Hepatocyte (in vitro differentiated cells): ENCODE results near the gene CNTN4. TPM values are rescaled to one million over a fixed set of nuclear protein-coding genes. Genes with fewer than 3 reads are reported as not detected.

Source experiments
- DNase-seq: peaks from one replicate; pipeline ENCODE4 v3.0.0-alpha.2; 2016; ENCODE audit warnings: low spot score
- H2AFZ ChIP-seq: fragments of 200-600 bp; sonication (generic); 2 replicates; pipeline ENCODE4 v1.6.0; 2016; ENCODE audit warnings: antibody characterized with exemption, mild to moderate bottlenecking
- H3K27ac ChIP-seq: fragments of 200-600 bp; sonication (generic); 2 replicates; pipeline ENCODE4 v1.5.1; 2016; ENCODE audit warnings: mild to moderate bottlenecking
- H3K27me3 ChIP-seq: fragments of 200-600 bp; sonication (generic); 2 replicates; pipeline ENCODE4 v1.6.1; 2016
- H3K36me3 ChIP-seq: fragments of 200-600 bp; sonication (generic); replicated peaks from 2 replicates; pipeline ENCODE4 v1.5.1; 2016; ENCODE audit warnings: low read depth; ENCODE audit not compliant: insufficient read depth
- H3K4me1 ChIP-seq: fragments of 200-600 bp; sonication (generic); 2 replicates; pipeline ENCODE4 v1.5.1; 2016; ENCODE audit warnings: mild to moderate bottlenecking, moderate library complexity; ENCODE audit not compliant: insufficient read depth
- H3K4me2 ChIP-seq: fragments of 200-600 bp; sonication (generic); 2 replicates; pipeline ENCODE4 v1.6.0; 2016
- H3K4me3 ChIP-seq: fragments of 200-600 bp; sonication (generic); 2 replicates; pipeline ENCODE4 v1.5.1; 2016; ENCODE audit warnings: mild to moderate bottlenecking
- H3K79me2 ChIP-seq: fragments of 200-600 bp; sonication (generic); 2 replicates; pipeline ENCODE4 v1.6.0; 2017; ENCODE audit warnings: mild to moderate bottlenecking
- H3K9me2 ChIP-seq: fragments of 200-600 bp; sonication (generic); replicated peaks from 2 replicates; pipeline ENCODE4 v1.6.0; 2017; ENCODE audit warnings: mild to moderate bottlenecking; ENCODE audit not compliant: insufficient read depth
- H3K9me3 ChIP-seq: fragments of 200-600 bp; sonication (generic); 2 replicates; pipeline ENCODE4 v1.5.1; 2016; ENCODE audit warnings: low read depth, mild to moderate bottlenecking
- H4K20me1 ChIP-seq: fragments of 200-600 bp; sonication (generic); 2 replicates; pipeline ENCODE4 v1.6.0; 2016; ENCODE audit warnings: mild to moderate bottlenecking; ENCODE audit not compliant: insufficient read depth, poor library complexity, severe bottlenecking
- CTCF ChIP-seq: fragments of 200-600 bp; sonication (generic); IDR thresholded peaks from 2 replicates; pipeline ENCODE4 v1.5.1; 2016; ENCODE audit warnings: antibody characterized with exemption, mild to moderate bottlenecking; ENCODE audit not compliant: poor library complexity
- EZH2 ChIP-seq: fragments of 200-600 bp; sonication (generic); IDR thresholded peaks from 2 replicates; pipeline ENCODE4 v1.6.1; 2016; ENCODE audit warnings: antibody characterized with exemption, mild to moderate bottlenecking, borderline replicate concordance
- EZH2phosphoT487 ChIP-seq: fragments of 200-600 bp; sonication (generic); IDR thresholded peaks from one replicate; pipeline ENCODE4 v1.6.1; 2018; ENCODE audit warnings: antibody characterized with exemption, mild to moderate bottlenecking, low read depth, moderate library complexity; ENCODE audit not compliant: unreplicated experiment, severe bottlenecking
- WGBS: methylation state at CpG from one replicate; pipeline ENCODE4 v1.1.6; 2016; ENCODE audit warnings: low lambda C conversion rate; ENCODE audit errors: missing lambda C conversion rate; 5-methylcytosine and 5-hydroxymethylcytosine counted together
- polyA plus RNA-seq: library from polyadenylated mRNA; unstranded; fragments of >200 nt; fragmentation: Nextera tagmentation; extraction: Ambion mirVana; gene quantifications from 2 replicates; pipeline ENCODE4 v1.2.1, GENCODE V29; 2016
- total RNA-seq: library from RNA; depleted of rRNA; stranded (reverse); fragments of >200 nt; gene quantifications from 2 replicates; pipeline ENCODE4 v1.2.3, GENCODE V29; 2014

The CNTN4 gene
- total and polyA plus RNA-seq, 2 experiments from 2014 or later = 17.6 to 30.3 TPM

- whole genome bisulfite sequencing = 97% methylated on average over 2 of the region's 2 CpGs
- Histone ChIP-seq H3K27ac (no peak overlapping the region), H3K27me3 (no peaks in the 10 kb centered on the region), H3K4me2 (no peak overlapping the region), H3K36me3 (no peaks in the 10 kb centered on the region), H4K20me1 (no peaks in the 10 kb centered on the region), H3K9me3 (no peaks in the 10 kb centered on the region), H2AFZ (no peak overlapping the region), H3K9me2 (no peaks in the 10 kb centered on the region), H3K4me1 (no peaks in the 10 kb centered on the region), H3K79me2 (no peaks in the 10 kb centered on the region), H3K4me3 (no peak overlapping the region)
- no peak for DNase-seq
- no peak for TF ChIP-seq EZH2phosphoT487
- no peak for TF ChIP-seq EZH2
- TF ChIP-seq CTCF = no peak
Measured at GRCh38 chr3:2544718-2545117, 446.1 kb downstream of the CNTN4 start.

- H3K4me2 ChIP-seq = no peak overlapping the region
- 95% methylated on average over 4 of the region's 4 CpGs for WGBS
- TF ChIP-seq EZH2phosphoT487 = no peak
- no peak for TF ChIP-seq EZH2
- no peak for TF ChIP-seq CTCF
- no peaks in the 10 kb centered on the region for H3K36me3 ChIP-seq
- DNase-seq = no peak
- no peaks in the 10 kb centered on the region for H3K9me3 ChIP-seq
- H3K27me3 ChIP-seq = no peaks in the 10 kb centered on the region
- H3K27ac ChIP-seq = no peak overlapping the region
- H3K9me2 ChIP-seq = no peaks in the 10 kb centered on the region
- no peak overlapping the region for H3K4me3 ChIP-seq
- H2AFZ ChIP-seq = no peak overlapping the region
- no peaks in the 10 kb centered on the region for H3K79me2 ChIP-seq
- H3K4me1 ChIP-seq = no peaks in the 10 kb centered on the region
- H4K20me1 ChIP-seq = no peaks in the 10 kb centered on the region
Measured at GRCh38 chr3:2547049-2547448, 448.4 kb downstream of the CNTN4 start.

- TF ChIP-seq EZH2 = no peak
- no peak for TF ChIP-seq EZH2phosphoT487
- TF ChIP-seq CTCF = no peak
- H3K36me3 ChIP-seq = no peaks in the 10 kb centered on the region
- H3K79me2 ChIP-seq = no peaks in the 10 kb centered on the region
- no peaks in the 10 kb centered on the region for H3K4me1 ChIP-seq
- H3K4me3 ChIP-seq = no peak overlapping the region
- no peak overlapping the region for H2AFZ ChIP-seq
- no peaks in the 10 kb centered on the region for H3K27me3 ChIP-seq
- no peaks in the 10 kb centered on the region for H4K20me1 ChIP-seq
- no peak overlapping the region for H3K27ac ChIP-seq
- no peak overlapping the region for H3K4me2 ChIP-seq
- H3K9me3 ChIP-seq = no peaks in the 10 kb centered on the region
- no peak for DNase-seq
- WGBS = 79% methylated on average over 3 of the region's 3 CpGs
- no peaks in the 10 kb centered on the region for H3K9me2 ChIP-seq
Measured at GRCh38 chr3:2554656-2555055, 456.0 kb downstream of the CNTN4 start.

GRCh38 chr3:2558796-2559195 lies 460.1 kb downstream of the CNTN4 start:
- WGBS = 48% methylated on average over 1 of the region's 1 CpG
- TF ChIP-seq CTCF (no peak), EZH2 (no peak), EZH2phosphoT487 (no peak)
- no peak for DNase-seq
- H3K4me2 ChIP-seq = no peak overlapping the region
- H2AFZ ChIP-seq = no peak overlapping the region
- no peaks in the 10 kb centered on the region for H3K4me1 ChIP-seq
- no peaks in the 10 kb centered on the region for H3K36me3 ChIP-seq
- H3K27ac ChIP-seq = no peak overlapping the region
- no peaks in the 10 kb centered on the region for H3K79me2 ChIP-seq
- no peaks in the 10 kb centered on the region for H4K20me1 ChIP-seq
- no peaks in the 10 kb centered on the region for H3K27me3 ChIP-seq
- no peak overlapping the region for H3K4me3 ChIP-seq
- no peaks in the 10 kb centered on the region for H3K9me2 ChIP-seq
- no peaks in the 10 kb centered on the region for H3K9me3 ChIP-seq
